HG03460 (cell line): ENCODE data around the gene TNS4.

Experiments
- ATAC-seq: cut with Tn5 transposase; IDR thresholded peaks from one replicate; pipeline ENCODE4 v1.9.1; 2021; ENCODE audit not compliant: unreplicated experiment

The TNS4 gene

DNA sequence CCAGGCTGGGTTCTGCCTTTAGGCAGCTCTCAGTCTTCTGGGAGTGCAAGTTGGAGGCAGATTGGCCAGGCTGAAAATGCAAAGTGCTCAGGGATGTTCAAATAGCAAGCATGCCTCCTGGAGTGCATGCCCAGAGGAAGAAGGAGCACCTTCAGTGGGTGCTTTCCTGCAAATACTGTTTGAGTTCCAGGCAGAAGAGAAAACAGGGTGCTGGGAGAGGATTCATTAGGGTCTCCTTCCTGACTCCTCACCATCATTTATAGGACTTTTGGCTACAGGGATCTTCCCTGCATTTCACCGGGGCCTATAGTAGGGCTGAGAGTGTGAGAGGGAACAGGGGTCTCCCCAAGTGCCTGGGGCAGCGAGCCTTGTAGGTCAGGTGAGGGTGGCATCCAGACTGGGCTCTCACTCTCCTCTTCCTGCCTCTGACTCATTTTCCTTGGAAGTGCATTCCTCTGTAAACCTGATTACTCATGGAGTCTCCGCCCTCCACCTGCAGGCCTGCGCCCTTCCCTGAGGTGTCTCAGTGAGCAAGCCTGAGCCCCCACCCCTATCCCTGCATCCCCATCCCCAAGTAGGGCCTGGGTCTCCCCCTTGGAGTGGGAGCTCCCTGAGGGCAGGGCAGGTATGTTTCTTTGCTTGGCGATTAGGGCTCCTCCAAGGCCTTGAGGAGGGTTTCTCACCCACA is 17.1 kb upstream of the TNS4 start:
- ATAC-seq: no peak

DNA sequence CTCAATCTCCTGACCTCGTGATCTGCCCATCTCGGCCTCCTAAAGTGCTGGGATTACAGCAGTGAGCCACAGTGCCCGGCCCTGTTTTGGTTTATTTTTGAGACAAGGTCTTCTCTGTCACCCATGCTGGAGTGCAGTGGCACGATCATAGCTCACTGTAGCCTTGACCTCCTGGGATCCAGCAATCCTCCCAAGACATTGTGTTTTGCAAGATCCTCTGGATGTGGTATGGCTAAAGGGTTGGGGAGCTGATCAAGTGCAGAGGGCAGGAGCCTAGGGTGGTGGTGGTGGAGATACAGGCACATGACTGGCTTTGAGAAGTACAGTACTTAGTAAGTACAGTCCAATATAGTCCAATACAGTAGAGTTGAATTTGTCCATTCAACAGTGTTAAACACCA is 16.6 kb upstream of the TNS4 start:
- no peak for ATAC-seq

DNA sequence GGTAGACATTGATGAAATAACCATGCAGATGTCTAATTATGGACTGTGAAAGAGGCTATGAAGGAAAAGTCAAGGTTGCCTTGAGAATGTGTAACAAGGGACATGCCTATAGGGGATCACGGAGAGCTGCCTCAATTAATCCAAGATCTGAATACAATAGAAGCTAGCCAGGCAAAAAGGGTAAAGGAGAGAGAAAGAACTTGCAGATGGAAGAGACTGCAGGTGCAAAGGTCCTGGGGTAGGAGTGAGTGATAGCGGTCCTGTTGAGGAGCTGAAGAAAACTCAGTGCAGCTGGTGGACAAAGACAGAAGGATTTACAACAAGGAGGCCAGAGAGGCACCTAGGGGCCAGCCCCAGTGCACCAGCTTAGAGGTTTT is 15.9 kb upstream of the TNS4 start:
- no peak for ATAC-seq

DNA sequence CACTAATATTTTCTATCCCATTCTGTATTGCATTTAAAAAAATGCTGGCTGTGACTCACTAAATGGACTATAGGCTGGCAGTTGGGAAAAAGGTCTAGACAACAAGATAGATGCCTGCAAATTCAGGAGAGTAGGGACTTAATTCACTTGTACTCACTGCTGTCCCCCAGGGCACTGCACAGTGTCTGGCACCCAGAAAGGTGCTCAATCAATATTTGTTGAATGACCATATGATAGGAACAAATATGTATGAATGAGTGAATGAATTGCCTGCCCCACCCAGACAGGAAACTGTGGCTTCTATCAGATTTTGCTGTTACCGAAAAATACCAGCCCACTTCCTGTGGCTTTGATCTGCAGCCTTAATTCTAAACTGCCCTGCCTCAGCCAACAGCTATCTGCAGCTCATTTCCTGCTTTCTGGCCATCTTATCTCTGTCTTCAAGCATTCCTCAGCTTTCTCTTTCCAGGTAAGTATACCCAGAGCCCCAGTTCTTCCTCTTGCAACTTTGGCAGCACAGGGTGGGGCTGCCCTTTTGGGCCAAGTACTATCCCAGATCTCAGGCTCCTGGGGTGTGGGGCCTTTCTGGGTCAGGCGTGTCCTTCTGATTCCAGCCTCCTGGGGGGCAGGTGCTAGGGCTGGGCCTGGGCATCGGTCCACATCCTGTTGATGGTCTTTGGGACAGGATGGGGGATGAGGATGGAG is 15.3 kb upstream of the TNS4 start:
- ATAC-seq: peak; percentile 76

DNA sequence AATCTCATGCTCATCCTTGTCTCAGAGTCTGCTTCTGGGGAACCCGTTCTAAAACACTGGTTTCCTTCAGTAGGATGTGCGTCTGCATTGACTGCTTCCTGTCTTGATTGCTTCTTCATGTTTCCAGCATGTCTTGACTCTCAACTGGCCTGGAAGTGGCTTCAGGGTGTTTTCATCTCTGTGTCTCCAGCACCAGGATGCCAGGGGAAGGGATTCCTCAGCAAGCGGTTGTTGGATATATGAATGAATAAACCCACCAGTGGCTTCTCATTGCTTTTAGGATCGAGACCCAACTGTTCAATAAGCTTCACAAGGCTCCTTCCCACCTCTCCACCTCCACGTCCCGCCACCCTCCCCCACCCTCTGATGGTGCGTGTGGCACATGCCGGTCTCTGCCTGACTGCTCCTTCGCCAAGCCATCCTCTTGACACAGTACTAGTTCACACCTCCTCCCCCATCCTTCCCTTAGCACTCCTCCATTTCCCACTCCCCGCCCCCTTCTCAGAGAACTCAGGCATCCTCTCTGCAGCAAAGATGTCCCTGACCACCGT is 14.1 kb upstream of the TNS4 start:
- ATAC-seq: no peak

DNA sequence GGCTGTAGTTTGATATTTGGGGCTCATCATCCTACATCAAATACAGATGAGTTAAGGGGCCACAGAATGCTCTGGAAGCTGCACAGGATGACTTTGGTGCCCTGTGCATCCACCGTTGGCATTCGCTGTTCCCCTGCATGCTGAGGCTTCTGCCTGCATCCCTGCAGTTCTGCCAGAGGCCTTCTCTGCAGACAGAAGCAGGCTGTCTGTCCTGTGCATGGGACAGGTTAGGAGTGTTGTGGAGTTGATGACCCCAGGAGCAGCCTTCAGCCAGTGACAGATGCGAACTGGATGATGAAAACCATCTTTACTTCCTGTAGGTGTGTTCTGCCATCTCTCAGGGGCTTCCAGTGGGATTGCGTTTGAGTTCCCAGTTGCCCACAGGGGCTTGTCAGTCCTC is 13.6 kb upstream of the TNS4 start:
- no peak for ATAC-seq

DNA sequence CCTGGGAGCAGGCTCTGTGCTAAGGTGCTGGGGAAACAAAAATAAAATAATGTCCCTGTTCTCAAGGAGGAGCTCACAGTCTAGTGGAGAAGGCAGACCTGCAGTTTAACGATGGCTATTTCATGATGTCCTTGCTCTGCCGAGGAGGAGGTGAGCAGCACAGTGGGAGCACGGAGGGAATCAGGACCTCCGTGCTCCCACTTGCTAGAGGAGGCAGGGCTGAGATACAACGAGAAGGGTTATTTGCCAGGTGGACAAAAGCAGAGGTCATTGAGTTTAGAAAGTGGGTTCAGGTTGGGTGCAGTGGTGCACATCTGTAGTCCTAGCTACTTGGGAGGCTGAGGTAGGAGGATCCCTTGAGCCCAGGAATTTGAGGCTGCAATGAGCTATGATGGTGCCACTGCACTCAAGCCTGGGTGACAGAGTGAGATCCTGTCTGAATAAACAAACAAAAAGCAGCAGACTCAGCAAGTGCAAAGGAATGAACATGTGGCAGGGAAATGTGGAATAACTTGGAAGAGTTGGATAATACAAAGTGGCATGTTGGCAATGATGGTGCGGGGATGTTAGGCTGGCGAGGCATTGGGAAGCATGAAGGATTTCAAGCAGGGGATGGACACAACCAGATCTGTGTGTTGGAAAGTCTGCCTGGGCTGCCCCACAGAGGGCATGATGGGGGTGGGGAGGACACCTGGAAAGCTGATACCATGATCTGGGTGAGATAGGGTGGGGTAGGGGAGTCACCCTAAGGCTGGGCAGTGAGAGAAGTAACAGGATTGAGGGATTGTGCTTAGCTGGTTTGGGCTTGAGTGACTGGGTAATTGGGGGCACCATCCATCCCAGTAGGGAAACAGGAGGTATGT is 12.8 kb upstream of the TNS4 start:
- ATAC-seq: no peak

DNA sequence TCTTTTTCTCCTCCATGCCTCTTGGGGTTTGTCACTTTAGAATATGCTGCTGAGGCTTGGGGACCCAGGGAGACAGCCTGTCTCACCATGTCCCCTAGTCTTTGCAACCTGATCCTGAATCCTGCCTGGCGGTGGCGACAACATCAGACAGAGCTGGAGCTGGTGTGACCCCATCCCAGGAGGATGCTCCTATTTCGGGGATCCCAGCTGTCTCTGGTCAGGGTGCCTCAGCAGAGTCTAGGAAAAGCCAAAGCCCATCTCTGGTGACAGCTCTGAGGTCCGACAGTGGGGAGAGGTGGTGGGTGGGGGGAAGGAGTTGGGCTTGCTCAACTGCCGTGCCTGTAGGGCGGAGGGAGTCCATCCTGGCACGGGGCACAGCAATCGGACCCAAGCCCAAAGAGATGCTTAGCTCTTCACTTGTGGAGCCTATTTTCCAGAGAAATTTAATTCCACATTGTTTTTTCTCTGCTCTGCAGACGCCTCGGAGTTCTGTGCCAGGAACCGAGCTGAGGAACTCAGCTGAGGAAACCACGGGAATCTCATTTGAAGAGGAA is 10.3 kb upstream of the TNS4 start:
- no peak for ATAC-seq

DNA sequence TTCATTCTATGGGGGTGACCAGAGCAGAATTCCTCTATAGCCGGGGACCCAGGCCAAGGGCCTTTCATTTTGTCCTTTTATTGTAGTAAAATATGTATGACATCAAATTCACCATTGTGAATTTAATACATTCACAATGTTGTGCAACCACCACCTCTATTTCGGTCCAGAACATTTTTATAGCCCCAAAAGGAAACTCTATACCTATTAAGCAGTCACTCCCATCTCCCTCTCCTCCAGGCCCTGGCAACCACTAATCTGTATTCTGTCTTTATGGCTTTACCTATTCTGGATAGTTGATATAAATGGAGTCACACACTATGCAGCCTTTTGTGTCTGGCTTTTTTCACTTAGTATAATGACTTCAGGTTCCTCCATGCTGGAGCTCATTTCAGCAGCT is 9.7 kb upstream of the TNS4 start:
- ATAC-seq: no peak

DNA sequence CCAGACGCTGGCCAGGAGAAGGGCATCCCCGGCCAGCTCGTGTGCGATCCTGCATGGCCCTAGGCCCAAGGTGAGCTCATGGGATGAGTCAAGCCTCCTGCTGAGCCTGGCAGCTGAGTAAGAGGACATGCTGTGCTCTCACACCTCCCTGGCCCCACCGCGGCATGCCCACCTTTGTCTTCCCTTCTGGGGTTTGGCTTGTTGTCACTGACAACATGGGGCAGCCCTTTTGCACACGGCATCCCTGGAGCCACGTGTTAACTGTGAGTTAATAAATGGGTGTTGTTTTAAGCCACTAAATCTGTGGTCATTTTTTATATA is 8.9 kb upstream of the TNS4 start:
- ATAC-seq: no peak

DNA sequence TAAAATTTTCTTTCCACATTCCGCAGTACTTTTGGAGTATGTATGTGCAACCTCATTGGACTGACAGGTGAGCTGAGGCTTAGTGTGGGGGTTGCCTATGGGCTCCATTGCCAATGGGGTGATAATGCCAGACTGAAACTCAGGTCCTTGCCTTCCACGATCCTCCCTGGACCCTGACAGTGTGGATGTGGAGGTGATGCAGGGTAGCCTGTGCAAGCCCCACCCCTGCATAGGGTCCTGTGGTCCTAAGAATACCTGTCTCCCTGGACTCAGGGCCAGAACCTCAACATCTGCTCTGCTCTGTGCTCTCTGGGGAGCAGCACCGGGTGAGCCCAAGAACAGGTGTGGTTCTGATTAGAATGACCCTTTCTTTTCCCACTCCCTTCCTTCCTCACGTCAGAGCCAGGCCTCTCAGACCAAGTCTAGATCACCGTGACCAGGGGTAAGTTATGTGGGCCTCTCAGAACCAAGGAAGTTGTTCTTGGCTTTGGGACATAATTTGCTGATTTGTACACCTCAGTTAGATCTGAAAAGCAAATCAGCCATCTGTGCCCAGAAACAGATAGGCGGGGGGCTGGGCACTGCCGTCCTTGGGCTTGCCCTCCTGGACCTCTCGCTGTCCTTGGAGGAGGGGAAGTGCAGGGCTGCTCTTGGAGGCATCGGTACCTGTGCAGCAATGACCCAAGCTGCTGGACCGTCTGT is 8.4 kb upstream of the TNS4 start:
- ATAC-seq: no peak

DNA sequence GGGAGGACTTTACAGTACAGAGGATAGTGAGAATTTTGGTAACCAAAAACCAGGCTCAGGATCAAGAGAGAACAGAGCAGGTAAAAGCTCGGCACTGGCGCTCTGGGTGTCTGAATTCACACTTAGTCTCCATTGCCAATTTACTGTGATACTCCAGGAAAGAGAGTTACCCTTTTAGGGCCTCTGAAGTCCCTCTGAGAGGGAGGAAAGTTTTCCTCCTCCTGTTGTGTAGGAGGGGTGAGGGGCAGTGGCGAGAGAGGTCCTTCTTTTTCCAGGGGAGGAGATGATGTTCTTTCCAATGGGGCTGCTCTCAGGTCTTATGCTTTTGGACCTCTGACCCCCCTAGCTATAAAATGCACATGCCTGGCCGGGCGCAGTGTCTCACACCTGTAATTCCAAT is 5.4 kb upstream of the TNS4 start:
- ATAC-seq: no peak

DNA sequence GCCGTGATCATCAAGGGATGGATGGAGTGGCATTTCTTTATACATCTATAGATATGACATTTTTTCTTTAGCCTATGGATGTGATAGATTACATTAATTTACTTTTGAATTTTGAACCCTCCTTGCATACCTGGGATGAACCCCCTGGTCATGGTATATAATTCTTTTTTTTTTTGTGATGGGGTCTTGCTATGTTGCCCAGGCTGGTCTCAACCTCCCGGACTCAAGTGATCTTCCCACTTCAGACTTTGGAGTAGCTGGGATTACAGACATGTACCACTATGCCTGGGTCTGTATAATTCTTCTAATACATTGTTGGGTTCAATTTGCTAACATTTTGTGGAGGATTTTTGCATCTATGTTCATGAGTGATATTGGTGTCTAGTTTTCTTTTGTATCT is 1.7 kb upstream of the TNS4 start:
- ATAC-seq: no peak

DNA sequence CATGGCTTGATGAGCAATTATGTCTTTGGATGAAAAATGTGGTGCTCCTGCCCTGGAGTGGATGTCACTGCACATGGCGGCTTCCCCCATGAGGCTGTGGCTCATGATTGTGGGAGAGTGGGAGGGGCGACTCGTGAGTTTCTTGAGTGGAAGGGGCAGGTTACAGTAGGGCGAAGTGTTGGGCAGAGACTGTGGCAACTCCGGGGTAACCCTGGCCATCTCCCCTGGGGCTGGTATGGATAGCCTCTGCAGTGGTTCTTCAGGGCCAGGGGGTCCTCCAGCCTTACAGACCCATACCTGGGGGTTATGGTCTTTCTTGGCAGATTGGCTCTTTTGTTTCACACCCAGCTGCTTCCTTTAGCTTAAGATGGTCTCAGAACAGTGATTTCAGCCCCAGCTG is 1.3 kb upstream of the TNS4 start:
- no peak for ATAC-seq

DNA sequence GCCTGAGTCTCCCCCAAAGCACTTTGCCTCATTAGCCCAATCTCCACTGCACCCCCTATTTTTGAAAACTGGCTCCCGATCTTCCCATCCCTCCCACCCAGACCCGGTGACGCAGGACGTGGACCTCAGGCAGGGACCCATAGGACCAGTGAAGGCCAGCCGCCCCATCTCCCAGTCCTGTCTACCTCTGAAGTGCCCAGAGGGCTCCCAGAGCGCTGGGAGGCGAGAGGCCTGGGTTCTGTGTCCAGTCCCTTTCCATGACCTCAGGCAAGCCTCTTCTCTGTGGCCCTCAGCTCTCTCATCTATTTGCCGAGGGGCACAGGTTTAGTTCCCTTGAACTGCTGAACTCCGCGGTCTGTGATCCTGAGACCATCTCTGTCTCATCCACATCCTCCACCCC is 714 bp downstream of the TNS4 start:
- ATAC-seq: no peak

DNA sequence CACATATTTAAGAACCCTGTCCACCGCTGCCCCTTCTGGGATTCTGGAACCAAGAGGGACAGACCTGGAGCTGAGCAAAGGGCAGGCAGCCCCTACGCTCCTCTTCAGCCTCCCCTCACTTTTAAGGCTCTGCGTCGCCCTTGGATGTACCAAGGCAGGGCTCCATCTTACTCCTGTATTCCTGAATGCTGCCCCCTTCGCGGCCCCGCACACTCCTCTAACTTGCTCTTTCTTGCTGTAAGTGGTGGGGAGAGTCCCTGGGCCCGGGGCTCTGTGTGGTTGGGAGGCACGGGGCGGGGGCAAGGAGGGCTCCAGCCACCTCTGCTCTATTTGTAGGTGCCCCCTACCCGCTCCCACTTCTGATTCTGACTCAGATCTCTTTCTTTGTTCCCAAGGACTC is 1.2 kb downstream of the TNS4 start:
- ATAC-seq: no peak

DNA sequence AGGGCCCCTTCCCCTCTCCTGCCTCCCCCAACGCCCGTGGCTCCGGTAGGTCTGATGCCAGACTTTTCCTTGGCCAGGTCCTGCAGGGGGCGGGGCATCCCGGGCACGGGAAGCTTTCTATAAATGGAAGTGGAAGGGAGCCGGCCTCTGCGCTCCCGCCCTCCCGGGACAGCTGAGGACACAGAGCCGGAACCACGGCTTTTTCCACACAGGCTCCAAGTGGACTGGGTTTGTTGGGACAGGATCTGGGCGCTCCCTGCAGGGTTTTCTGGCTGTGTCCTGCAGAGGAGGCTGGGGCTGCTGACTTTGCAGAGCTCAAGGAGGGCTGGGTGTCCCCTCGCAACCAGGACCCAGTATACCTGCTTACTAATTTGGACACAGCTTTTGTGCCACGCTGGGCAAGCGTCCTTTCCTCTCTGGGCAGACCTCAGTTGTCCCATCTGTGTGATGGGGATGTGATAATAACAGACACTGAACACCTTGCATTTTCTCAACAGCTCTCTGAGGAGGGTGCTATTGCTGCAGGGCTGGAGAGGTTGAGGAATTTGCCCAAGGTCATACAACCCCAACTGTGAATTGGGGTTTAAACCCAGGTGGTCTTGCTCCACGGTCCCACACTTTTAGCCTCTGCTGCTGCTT is 1.8 kb downstream of the TNS4 start:
- no peak for ATAC-seq

DNA sequence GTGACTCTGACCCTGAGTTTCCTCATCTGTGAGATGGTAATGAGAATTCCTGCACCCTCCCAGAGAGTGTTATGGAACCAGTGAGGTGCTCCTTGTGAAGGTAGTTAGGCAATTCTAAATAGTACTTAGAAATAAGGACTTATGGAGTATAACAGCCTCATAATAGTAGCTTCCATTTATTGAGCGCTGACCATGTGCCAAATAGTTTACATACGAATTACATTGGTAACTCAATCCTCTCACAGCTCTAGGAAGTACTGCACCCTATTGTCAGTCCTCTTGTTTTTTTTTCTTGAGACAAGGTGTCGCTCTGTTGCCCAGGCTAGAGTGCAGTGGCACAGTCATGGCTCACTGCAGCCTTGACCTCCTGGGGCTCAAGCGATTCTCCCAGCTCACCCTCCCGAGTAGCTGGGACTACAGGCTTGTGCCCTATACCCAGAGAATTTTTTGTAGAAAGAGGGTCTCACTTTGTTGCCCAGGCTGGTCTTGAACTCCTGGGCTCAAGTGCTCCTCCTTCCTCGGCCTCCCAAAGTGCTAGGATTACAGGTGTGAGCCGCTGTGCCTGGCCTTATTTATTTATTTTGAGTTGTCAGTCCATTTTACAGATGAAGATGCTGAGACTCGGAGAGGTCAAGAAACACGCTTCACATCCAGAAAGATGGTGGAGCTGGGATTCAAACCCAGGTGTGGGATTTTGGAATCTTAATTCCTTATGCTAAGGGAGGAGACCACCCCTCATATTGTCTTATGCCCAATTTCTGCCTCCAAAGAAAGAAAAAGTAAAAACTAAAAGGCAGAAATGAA is 2.9 kb downstream of the TNS4 start:
- no peak for ATAC-seq

DNA sequence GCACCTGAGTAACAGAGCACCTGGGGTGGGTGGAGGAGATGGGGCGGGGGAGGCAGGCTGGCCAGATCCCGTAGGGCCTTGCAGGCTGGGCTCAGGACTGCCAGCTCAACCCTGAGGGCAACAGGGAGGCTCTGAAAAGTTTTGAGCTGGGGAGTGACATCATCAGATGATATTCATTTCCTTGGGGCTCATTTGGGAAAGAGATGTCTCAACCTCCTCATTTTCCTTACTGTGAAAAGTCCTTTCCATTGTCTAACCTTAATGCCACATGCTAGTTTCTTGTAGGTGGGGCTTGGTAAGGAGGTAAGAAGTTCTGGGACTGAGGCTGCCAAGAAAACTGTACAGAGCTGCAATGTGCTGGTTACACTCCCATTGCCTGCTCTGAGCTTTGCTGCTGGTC is 3.7 kb downstream of the TNS4 start:
- ATAC-seq: no peak
